HG03469 (cell line): ENCODE data around the gene PPIA.
"Not testable (repeated sequence)": the region's sequence is repeated elsewhere in the genome, so short reads cannot be mapped to it uniquely, and the experiment has no call there.

Experiments
- ATAC-seq: cut with Tn5 transposase; IDR thresholded peaks from one replicate; pipeline ENCODE4 v1.9.1; 2021; ENCODE audit warnings: mild to moderate bottlenecking, moderate library complexity, moderate number of reproducible peaks; ENCODE audit not compliant: unreplicated experiment

PPIA gene

GRCh38 chr7:44819292-44819691, 22.8 kb downstream of the PPIA start:
- ATAC-seq, result no peak

- ATAC-seq, result no peak
Observed at GRCh38 chr7:44823255-44823781, 26.8 kb downstream of the PPIA start.

DNA sequence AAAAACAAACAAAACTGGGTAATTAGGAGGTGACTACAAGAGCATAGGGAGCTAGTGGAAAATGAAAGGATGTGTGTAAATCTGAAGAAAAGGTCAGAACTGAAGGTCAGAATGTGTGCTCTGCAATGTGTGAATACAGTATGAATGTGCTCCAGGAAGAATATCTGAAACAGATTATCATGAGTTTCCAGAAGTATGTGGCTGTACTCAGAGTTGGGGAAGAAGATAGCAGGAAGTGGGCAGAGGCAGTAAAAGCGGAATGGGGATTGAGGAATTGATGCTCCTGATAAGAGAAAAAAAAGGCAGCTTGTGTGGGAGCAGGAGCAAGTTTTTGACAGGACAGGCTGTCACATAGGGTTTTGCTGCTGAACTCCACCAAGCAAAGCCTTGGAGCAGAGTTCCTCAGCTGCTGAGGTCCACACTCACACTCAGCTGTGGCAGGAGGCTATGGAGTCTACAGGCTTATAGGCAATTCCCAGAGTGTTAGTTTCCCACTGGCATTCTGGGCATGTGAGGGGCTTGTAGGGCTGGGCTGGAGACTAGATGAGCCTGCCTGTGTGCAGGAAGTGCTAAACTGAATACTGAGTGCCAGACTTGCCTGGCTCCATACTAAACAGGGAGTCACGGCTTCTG, 28.5 kb downstream of the PPIA start:
- no peak for ATAC-seq

DNA sequence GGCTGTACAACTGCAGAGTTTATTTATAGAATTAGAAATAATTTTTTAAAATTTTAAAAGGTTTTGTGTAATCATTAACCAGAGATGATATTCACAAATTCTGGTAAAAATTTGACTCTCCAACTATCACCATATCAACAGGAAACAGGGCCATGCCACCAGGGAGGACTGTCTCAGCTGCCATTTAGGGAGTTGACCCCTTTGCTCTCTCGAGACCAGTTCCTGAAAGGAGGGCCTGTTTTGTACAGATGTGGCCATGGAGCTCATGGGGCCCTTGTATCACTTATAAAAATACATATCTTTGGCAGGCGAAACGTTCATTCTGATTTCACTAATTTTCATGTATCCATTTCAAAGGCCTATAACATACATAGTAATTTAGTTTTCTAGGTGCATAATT, 31.1 kb downstream of the PPIA start:
- ATAC-seq, result no peak

- ATAC-seq, result no peak
Observed at GRCh38 chr7:44838751-44839150, 42.3 kb downstream of the PPIA start.

GRCh38 chr7:44842675-44843074, 46.2 kb downstream of the PPIA start:
- not testable (repeated sequence) for ATAC-seq

DNA sequence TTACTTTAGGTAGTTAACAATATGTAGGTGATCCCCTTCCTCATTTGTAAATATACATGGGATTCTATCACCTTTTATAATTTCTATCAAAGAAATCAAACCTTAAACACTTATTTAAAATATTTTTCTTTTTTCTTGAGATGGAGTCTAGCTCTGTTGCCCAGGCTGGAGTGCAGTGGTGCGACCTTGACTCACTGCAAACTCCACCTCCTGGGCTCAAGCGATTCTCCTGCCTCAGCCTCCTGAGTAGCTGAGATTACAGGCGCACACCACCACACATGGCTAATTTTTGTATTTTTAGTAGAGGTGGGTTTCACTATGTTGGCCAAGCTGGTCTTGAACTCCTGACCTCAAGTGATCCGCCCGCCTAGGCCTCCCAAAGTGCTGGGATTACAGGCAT, 47.0 kb downstream of the PPIA start:
- not testable (repeated sequence) for ATAC-seq

DNA sequence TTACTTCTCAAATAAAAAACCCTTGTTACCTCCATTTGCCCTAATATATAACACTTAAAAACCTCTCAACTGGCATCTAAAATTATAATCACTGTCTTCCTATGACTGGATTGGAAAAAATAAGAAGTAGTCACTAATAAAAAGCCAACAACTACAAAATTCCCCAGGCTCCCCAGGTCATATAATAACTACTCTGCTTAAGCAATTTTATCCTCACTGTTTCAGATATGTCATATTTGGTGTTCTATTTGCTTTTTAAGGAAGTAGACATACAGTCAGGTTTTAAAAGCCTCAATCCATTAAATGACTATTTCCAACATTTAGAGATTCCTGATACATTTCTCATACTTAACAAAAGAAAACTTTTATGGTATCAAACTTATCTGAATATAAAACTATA, 49.0 kb downstream of the PPIA start:
- ATAC-seq, result no peak

DNA sequence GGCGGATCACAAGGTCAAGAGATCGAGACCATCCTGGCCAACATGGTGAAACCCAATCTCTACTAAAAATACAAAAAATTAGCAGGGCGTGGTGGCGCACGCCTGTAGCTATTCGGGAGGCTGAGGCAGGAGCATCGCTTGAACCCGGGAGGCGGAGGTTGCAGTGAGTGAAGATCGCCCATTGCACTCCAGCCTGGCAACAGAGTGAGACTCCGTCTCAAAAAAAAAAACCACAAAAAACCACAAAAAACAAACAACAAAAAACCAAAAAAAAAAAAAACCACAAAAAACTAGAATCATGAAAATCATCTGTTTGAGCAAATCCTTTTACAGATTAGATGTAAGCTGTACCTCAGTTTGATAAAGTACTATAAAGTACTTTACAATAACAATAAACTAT, 49.9 kb downstream of the PPIA start:
- ATAC-seq, result not testable (repeated sequence)

DNA sequence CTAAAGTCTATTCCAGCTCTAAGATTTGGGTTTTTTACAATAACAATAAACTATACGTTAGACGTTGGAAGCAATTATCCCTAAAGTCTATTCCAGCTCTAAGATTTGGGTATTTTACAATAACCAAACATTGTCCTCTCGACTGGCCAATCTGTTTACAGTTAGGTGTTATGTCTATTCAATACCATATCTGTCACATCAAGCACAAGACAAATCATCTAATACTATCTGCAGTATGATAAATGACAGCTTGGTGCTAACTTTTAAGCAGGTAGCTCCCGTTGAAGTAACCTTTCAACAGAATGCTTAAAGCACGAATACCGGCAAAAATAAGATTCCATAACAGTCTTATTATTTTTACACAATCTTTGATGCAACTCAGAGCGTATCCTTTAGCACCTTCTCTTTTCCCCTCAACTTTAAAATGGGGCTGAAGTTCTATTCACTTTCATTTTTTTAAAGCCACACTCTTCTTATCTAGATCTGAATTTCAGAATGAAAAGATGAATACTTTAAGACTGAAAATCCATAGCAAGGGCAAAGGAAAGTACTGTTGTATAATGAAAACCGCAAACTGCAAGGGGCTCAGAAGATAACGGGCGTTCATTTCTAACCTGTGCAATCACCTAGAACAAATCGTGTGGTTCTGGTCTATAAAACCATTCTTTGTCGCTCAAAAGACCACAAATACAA, 50.5 kb downstream of the PPIA start:
- ATAC-seq, result no peak

DNA sequence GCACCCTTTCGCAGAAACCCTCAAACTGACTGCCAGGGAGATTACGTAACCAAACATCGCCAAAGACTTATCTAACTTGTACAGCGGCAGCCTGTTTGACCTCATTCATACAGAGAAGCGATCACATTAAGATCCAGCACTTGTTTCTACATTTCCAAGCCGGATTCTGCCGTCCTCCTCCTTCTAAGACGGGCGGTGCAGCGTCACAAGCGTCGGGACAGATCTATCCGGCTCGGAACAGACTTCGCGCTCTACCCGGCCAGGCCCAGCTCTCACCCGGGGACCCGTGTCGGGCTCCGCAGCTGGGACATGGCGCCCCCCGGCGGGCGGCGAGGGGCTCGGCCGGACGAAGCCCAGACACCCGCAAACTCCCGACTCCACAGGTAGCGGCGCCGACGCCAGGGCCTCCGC, 51.0 kb downstream of the PPIA start:
- peak; percentile 39 for ATAC-seq

GRCh38 chr7:44847920-44848634, 51.6 kb downstream of the PPIA start, which contains the start of gene H2AZ2:
H2AZ2 (minus strand) TSS chr7:44848087; CDS start chr7:44847971, 116 bp downstream.
- ATAC-seq, result peak; percentile 72

DNA sequence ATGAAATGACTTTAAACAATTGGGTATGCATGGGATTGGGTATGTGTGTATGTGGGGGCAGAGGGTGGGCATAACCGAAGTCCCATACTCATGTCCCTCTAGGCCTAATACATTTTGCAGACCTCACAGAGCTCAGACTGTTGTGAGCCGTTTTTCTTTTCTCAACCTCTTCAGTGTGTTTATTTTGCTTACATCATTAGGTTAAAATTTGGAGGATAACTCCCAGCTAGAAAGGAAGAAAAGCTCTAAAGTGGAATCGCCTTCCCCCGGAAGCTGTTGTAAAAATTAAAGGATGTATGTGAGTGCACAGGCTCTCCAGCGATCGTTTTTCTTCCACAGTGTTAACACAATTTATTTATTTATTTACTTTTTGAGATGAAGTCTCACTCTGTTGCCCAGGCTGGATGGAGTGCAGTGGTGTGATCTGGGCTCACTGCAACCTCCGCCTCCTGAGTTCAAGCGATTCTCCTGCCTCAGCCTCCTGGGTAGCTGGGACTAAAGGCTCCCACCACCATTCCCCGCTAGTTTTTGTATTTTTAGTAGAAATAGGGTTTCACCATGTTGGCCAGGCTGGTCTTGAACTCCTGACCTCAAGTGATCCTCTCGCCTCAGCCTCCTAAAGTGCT, 52.9 kb downstream of the PPIA start:
- no peak for ATAC-seq

- no peak for ATAC-seq
Observed at GRCh38 chr7:44849885-44850544, 53.5 kb downstream of the PPIA start.

GRCh38 chr7:44852590-44852989, 56.1 kb downstream of the PPIA start:
- no peak for ATAC-seq
